Neural cell (in vitro differentiated cells): ENCODE data around the gene EPO. TPM values are rescaled to one million over a fixed set of nuclear protein-coding genes. Genes with fewer than 3 reads are reported as not detected.

Experiments
- H2AFZ ChIP-seq: fragments of 200-600, 300-800 bp; sonication (generic), shearing (Covaris generic); 2 replicates; pipeline ENCODE4 v1.6.0; 2014; ENCODE audit warnings: low read depth, mild to moderate bottlenecking, antibody characterized with exemption, low read length, moderate library complexity
- H3F3A ChIP-seq: fragments of 200-600 bp; shearing (Covaris generic); 2 replicates; pipeline ENCODE4 v1.6.1; 2016; ENCODE audit warnings: mild to moderate bottlenecking, moderate library complexity, mixed read lengths, antibody characterized with exemption, low read length; ENCODE audit not compliant: insufficient read depth, poor library complexity, severe bottlenecking
- H3K27ac ChIP-seq: fragments of 200-600, 300-800 bp; sonication (generic), shearing (Covaris generic); 2 replicates; pipeline ENCODE4 v1.5.1; 2014; ENCODE audit warnings: mild to moderate bottlenecking, low read length, moderate library complexity
- H3K27me3 ChIP-seq: fragments of 300-800, 200-600 bp; sonication (generic), shearing (Covaris generic); 2 replicates; pipeline ENCODE4 v1.6.0; 2014; ENCODE audit warnings: mild to moderate bottlenecking, low read depth, low read length, moderate library complexity; ENCODE audit not compliant: insufficient read depth
- H3K36me3 ChIP-seq: fragments of 300-800, 200-600 bp; sonication (generic), shearing (Covaris generic); 2 replicates; pipeline ENCODE4 v1.5.1; 2014; ENCODE audit warnings: mild to moderate bottlenecking, antibody characterized with exemption, low read length, moderate library complexity; ENCODE audit not compliant: insufficient read depth
- H3K4me2 ChIP-seq: fragments of 300-800, 200-600 bp; sonication (generic), shearing (Covaris generic); 2 replicates; pipeline ENCODE4 v1.6.0; 2014; ENCODE audit warnings: mild to moderate bottlenecking, low read length
- H3K4me3 ChIP-seq: fragments of 300-800, 200-600 bp; sonication (generic), shearing (Covaris generic); 2 replicates; pipeline ENCODE4 v1.5.1; 2014; ENCODE audit warnings: mild to moderate bottlenecking, low read length, moderate library complexity
- H3K79me2 ChIP-seq: fragments of 200-600 bp; shearing (Covaris generic); replicated peaks from 2 replicates; pipeline ENCODE4 v1.6.0; 2014; ENCODE audit warnings: mild to moderate bottlenecking, low read length, moderate library complexity; ENCODE audit not compliant: insufficient read depth
- H3K9ac ChIP-seq: fragments of 300-800, 200-600 bp; sonication (generic), shearing (Covaris generic); 2 replicates; pipeline ENCODE4 v1.6.1; 2016; ENCODE audit warnings: mild to moderate bottlenecking, low read length, mixed read lengths
- H3K9me2 ChIP-seq: fragments of 200-600 bp; shearing (Covaris generic); 2 replicates; pipeline ENCODE4 v1.6.1; 2016; ENCODE audit warnings: mild to moderate bottlenecking, low read length, mixed read lengths; ENCODE audit not compliant: insufficient read depth
- H3K9me3 ChIP-seq: fragments of 200-600, 300-800 bp; sonication (generic), shearing (Covaris generic); 2 replicates; pipeline ENCODE4 v1.6.1; 2016; ENCODE audit warnings: mild to moderate bottlenecking, mixed run types, low read length, moderate library complexity, mixed read lengths
- H4K20me1 ChIP-seq: fragments of 200-600 bp; shearing (Covaris generic); 2 replicates; pipeline ENCODE4 v1.6.1; 2016; ENCODE audit warnings: mild to moderate bottlenecking, mixed run types; ENCODE audit not compliant: insufficient read depth
- CTCF ChIP-seq: fragments of 450-650 bp; IDR thresholded peaks from 2 replicates; pipeline ENCODE4 v1.5.1; 2014; ENCODE audit warnings: antibody characterized with exemption, mild to moderate bottlenecking, moderate library complexity; ENCODE audit not compliant: poor library complexity, severe bottlenecking
- EP300 ChIP-seq: fragments of 450-650 bp; conservative IDR thresholded peaks from 2 replicates; pipeline ENCODE4 v1.6.1; 2014; ENCODE audit warnings: antibody characterized with exemption, mild to moderate bottlenecking, moderate library complexity; ENCODE audit not compliant: poor library complexity, severe bottlenecking
- EZH2 ChIP-seq: fragments of 200-600, 300-800 bp; shearing (Covaris generic), sonication (generic); IDR thresholded peaks from 2 replicates; pipeline ENCODE4 v1.6.1; 2014; ENCODE audit warnings: antibody characterized with exemption, low read length, borderline replicate concordance, mild to moderate bottlenecking; ENCODE audit not compliant: insufficient read depth, poor library complexity, severe bottlenecking
- MXI1 ChIP-seq: fragments of 450-650 bp; conservative IDR thresholded peaks from 2 replicates; pipeline ENCODE4 v1.6.1; 2014; ENCODE audit warnings: antibody characterized with exemption, mild to moderate bottlenecking; ENCODE audit not compliant: poor library complexity, severe bottlenecking
- POLR2AphosphoS5 ChIP-seq: IDR thresholded peaks from 2 replicates; pipeline ENCODE4 v1.6.1; 2012
- RAD21 ChIP-seq: fragments of 450-650 bp; conservative IDR thresholded peaks from 2 replicates; pipeline ENCODE4 v1.6.1; 2014; ENCODE audit warnings: antibody characterized with exemption, mild to moderate bottlenecking, moderate library complexity
- REST ChIP-seq: IDR thresholded peaks from 2 replicates; pipeline ENCODE4 v1.6.1; 2012; ENCODE audit warnings: borderline replicate concordance
- SMC3 ChIP-seq: fragments of 450-650 bp; conservative IDR thresholded peaks from 2 replicates; pipeline ENCODE4 v1.6.1; 2014; ENCODE audit warnings: antibody characterized with exemption, mild to moderate bottlenecking, moderate library complexity; ENCODE audit not compliant: poor library complexity
- TAF1 ChIP-seq: IDR thresholded peaks from 2 replicates; pipeline ENCODE4 v1.6.1; 2012; ENCODE audit warnings: low read depth
- polyA plus RNA-seq: library from polyadenylated mRNA; depleted of rRNA; stranded (reverse); fragments of >200 nt; gene quantifications from 2 replicates; pipeline ENCODE4 v1.2.3, GENCODE V29; 2014

The EPO gene
- polyA plus RNA-seq, 1 donor from 2014 or later, result not detected

GRCh38 chr7:100685049-100685605, 35.1 kb upstream of the EPO start:
- Histone ChIP-seq H3K9ac (no peak overlapping the region), H4K20me1 (peaks cover 8% of the 10 kb centered on the region), H3K9me2 (no peaks in the 10 kb centered on the region), H3K36me3 (no peaks in the 10 kb centered on the region), H3F3A (no peaks in the 10 kb centered on the region), H3K27me3 (no peaks in the 10 kb centered on the region), H3K9me3 (no peaks in the 10 kb centered on the region), H3K4me3 (no peak overlapping the region), H3K4me2 (no peak overlapping the region), H3K27ac (no peak overlapping the region), H3K79me2 (peaks cover 17% of the 10 kb centered on the region), H2AFZ (no peak overlapping the region)
- TF ChIP-seq TAF1 (no peak), REST (no peak), MXI1 (no peak), CTCF (no peak), RAD21 (no peak), EP300 (no peak), POLR2AphosphoS5 (no peak), SMC3 (no peak), EZH2 (no peak)

GRCh38 chr7:100685631-100686145, 34.6 kb upstream of the EPO start:
- H3K79me2 ChIP-seq, result peaks cover 21% of the 10 kb centered on the region
- H3K9ac ChIP-seq, result no peak overlapping the region
- H3K9me3 ChIP-seq, result no peaks in the 10 kb centered on the region
- no peak for TF ChIP-seq REST
- no peak for TF ChIP-seq EP300
- TF ChIP-seq MXI1, result no peak
- TF ChIP-seq POLR2AphosphoS5, result no peak
- no peak for TF ChIP-seq EZH2
- no peak for TF ChIP-seq TAF1
- TF ChIP-seq SMC3, result no peak
- no peak for TF ChIP-seq RAD21
- no peak for TF ChIP-seq CTCF
- no peaks in the 10 kb centered on the region for H3F3A ChIP-seq
- H3K9me2 ChIP-seq, result no peaks in the 10 kb centered on the region
- H3K27me3 ChIP-seq, result no peaks in the 10 kb centered on the region
- H3K4me2 ChIP-seq, result no peak overlapping the region
- no peak overlapping the region for H3K4me3 ChIP-seq
- peaks cover 10% of the 10 kb centered on the region for H4K20me1 ChIP-seq
- no peak overlapping the region for H2AFZ ChIP-seq
- no peak overlapping the region for H3K27ac ChIP-seq
- H3K36me3 ChIP-seq, result no peaks in the 10 kb centered on the region
